SK-N-SH treated with all-trans-retinoic acid at 6 μM for 48 hours (cell line): ENCODE data around the gene NHSL2.

ENCODE experiments used
- ATAC-seq: fragments of 200-7000 bp; cut with Tn5 transposase; 3 replicates; pipeline ENCODE4 v1.9.1; 2020; ENCODE audit warnings: mild to moderate bottlenecking, moderate library complexity
- ARNTL ChIP-seq: fragments of 450-650 bp; formaldehyde crosslinking; IDR thresholded peaks from 2 replicates; pipeline ENCODE4 v1.5.0; 2020; ENCODE audit warnings: low read depth, mild to moderate bottlenecking, moderate library complexity, borderline replicate concordance
- BACH2 ChIP-seq: fragments of 250-450 bp; sonication (Bioruptor Pico); IDR thresholded peaks from 2 replicates; pipeline ENCODE4 v1.9.0; 2021; ENCODE audit warnings: mild to moderate bottlenecking, borderline replicate concordance
- CREB5 ChIP-seq: fragments of 250-450 bp; sonication (Bioruptor Pico); IDR thresholded peaks from 2 replicates; pipeline ENCODE4 v1.5.1; 2020; ENCODE audit warnings: low read depth, mild to moderate bottlenecking, moderate library complexity
- CSDC2 ChIP-seq: fragments of 250-450 bp; sonication (Bioruptor Pico); IDR thresholded peaks from 2 replicates; pipeline ENCODE4 v1.5.0; 2020; ENCODE audit warnings: mild to moderate bottlenecking, moderate library complexity
- CSRNP3 ChIP-seq: fragments of 250-450 bp; sonication (Bioruptor Pico); IDR thresholded peaks from 2 replicates; pipeline ENCODE4 v1.5.1; 2021; ENCODE audit warnings: mild to moderate bottlenecking, moderate library complexity
- ESRRG ChIP-seq: fragments of 250-450 bp; sonication (Bioruptor Pico); IDR thresholded peaks from 2 replicates; pipeline ENCODE4 v1.6.1; 2021; ENCODE audit warnings: mild to moderate bottlenecking
- GLIS3 ChIP-seq: fragments of 250-450 bp; sonication (Bioruptor Pico); IDR thresholded peaks from 2 replicates; pipeline ENCODE4 v1.5.0; 2020; ENCODE audit warnings: mild to moderate bottlenecking, moderate library complexity
- ISL1 ChIP-seq: fragments of 250-450 bp; sonication (Bioruptor Pico); IDR thresholded peaks from 2 replicates; pipeline ENCODE4 v2.1.2; 2022; ENCODE audit warnings: mild to moderate bottlenecking, moderate library complexity
- OSR1 ChIP-seq: fragments of 250-450 bp; sonication (Bioruptor Pico); IDR thresholded peaks from 2 replicates; pipeline ENCODE4 v1.8.0; 2022; ENCODE audit warnings: moderate library complexity, mild to moderate bottlenecking, inconsistent platforms
- POU6F1 ChIP-seq: fragments of 250-450 bp; sonication (Bioruptor Pico); IDR thresholded peaks from 2 replicates; pipeline ENCODE4 v1.8.0; 2021; ENCODE audit warnings: low read depth, mild to moderate bottlenecking, moderate library complexity, borderline replicate concordance
- PPARA ChIP-seq: fragments of 250-450 bp; sonication (Bioruptor Pico); IDR thresholded peaks from 2 replicates; pipeline ENCODE4 v1.5.0; 2020; ENCODE audit warnings: mild to moderate bottlenecking, borderline replicate concordance
- RARB ChIP-seq: fragments of 250-450 bp; sonication (Bioruptor Pico); IDR thresholded peaks from 2 replicates; pipeline ENCODE4 v1.8.0; 2021; ENCODE audit warnings: mild to moderate bottlenecking, moderate library complexity
- TCF4 ChIP-seq: fragments of 250-450 bp; sonication (Bioruptor Pico); IDR thresholded peaks from 2 replicates; pipeline ENCODE4 v1.8.0; 2021; ENCODE audit warnings: mild to moderate bottlenecking, moderate library complexity, borderline replicate concordance
- TOX ChIP-seq: fragments of 250-450 bp; sonication (Bioruptor Pico); IDR thresholded peaks from 2 replicates; pipeline ENCODE4 v1.8.0; 2021; ENCODE audit warnings: mild to moderate bottlenecking, moderate library complexity, borderline replicate concordance
- TSHZ2 ChIP-seq: fragments of 250-450 bp; sonication (Bioruptor Pico); IDR thresholded peaks from 2 replicates; pipeline ENCODE4 v1.5.0; 2020; ENCODE audit warnings: mild to moderate bottlenecking, moderate library complexity
- ZC3H10 ChIP-seq: fragments of 250-450 bp; sonication (Bioruptor Pico); IDR thresholded peaks from 2 replicates; pipeline ENCODE4 v1.5.1; 2021; ENCODE audit warnings: mild to moderate bottlenecking, moderate library complexity
- ZFP3 ChIP-seq: fragments of 250-450 bp; sonication (Bioruptor Pico); IDR thresholded peaks from 2 replicates; pipeline ENCODE4 v1.5.0; 2020; ENCODE audit warnings: mild to moderate bottlenecking, moderate library complexity
- ZFP30 ChIP-seq: fragments of 450-650 bp; formaldehyde crosslinking; IDR thresholded peaks from 2 replicates; pipeline ENCODE4 v1.5.0; 2022; ENCODE audit warnings: mild to moderate bottlenecking, moderate library complexity
- ZNF565 ChIP-seq: fragments of 450-650 bp; formaldehyde crosslinking; conservative IDR thresholded peaks from 2 replicates; pipeline ENCODE4 v1.5.0; 2020; ENCODE audit warnings: low read depth, mild to moderate bottlenecking, moderate library complexity
- ZNF70 ChIP-seq: fragments of 450-650 bp; formaldehyde crosslinking; IDR thresholded peaks from 2 replicates; pipeline ENCODE4 v1.5.0; 2020; ENCODE audit warnings: mild to moderate bottlenecking, moderate library complexity
- ZNF8 ChIP-seq: fragments of 450-650 bp; formaldehyde crosslinking; IDR thresholded peaks from 2 replicates; pipeline ENCODE4 v1.5.0; 2020; ENCODE audit warnings: mild to moderate bottlenecking, moderate library complexity
- TF ChIP-seq, protein P1 (sequence below): fragments of 250-450 bp; sonication (Bioruptor Pico); IDR thresholded peaks from 2 replicates; pipeline ENCODE4 v1.8.0; 2020; ENCODE audit warnings: mild to moderate bottlenecking, moderate library complexity, borderline replicate concordance

The NHSL2 gene

GRCh38 chrX:72141372-72142004 is 230.8 kb downstream of the NHSL2 start:
- TF ChIP-seq ZNF8 (CRISPR knock-in tag) (no peak), ZFP3 (no peak), TCF4 (CRISPR knock-in tag) (no peak), BACH2 (no peak), ZNF565 (no peak), ARNTL (CRISPR knock-in tag) (no peak), ZFP30 (CRISPR knock-in tag) (no peak), CSRNP3 (no peak), ISL1 (CRISPR knock-in tag) (no peak), CSDC2 (no peak), POU6F1 (CRISPR knock-in tag) (no peak), ZC3H10 (CRISPR knock-in tag) (no peak), CREB5 (no peak), TOX (CRISPR knock-in tag) (no peak), ESRRG (no peak), PPARA (no peak), GLIS3 (CRISPR knock-in tag) (no peak), TSHZ2 (CRISPR knock-in tag) (no peak), RARB (CRISPR knock-in tag) (no peak)
- TF ChIP-seq, protein P1, sequence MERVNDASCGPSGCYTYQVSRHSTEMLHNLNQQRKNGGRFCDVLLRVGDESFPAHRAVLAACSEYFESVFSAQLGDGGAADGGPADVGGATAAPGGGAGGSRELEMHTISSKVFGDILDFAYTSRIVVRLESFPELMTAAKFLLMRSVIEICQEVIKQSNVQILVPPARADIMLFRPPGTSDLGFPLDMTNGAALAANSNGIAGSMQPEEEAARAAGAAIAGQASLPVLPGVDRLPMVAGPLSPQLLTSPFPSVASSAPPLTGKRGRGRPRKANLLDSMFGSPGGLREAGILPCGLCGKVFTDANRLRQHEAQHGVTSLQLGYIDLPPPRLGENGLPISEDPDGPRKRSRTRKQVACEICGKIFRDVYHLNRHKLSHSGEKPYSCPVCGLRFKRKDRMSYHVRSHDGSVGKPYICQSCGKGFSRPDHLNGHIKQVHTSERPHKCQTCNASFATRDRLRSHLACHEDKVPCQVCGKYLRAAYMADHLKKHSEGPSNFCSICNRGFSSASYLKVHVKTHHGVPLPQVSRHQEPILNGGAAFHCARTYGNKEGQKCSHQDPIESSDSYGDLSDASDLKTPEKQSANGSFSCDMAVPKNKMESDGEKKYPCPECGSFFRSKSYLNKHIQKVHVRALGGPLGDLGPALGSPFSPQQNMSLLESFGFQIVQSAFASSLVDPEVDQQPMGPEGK = no peak
- ATAC-seq = no peak

DNA sequence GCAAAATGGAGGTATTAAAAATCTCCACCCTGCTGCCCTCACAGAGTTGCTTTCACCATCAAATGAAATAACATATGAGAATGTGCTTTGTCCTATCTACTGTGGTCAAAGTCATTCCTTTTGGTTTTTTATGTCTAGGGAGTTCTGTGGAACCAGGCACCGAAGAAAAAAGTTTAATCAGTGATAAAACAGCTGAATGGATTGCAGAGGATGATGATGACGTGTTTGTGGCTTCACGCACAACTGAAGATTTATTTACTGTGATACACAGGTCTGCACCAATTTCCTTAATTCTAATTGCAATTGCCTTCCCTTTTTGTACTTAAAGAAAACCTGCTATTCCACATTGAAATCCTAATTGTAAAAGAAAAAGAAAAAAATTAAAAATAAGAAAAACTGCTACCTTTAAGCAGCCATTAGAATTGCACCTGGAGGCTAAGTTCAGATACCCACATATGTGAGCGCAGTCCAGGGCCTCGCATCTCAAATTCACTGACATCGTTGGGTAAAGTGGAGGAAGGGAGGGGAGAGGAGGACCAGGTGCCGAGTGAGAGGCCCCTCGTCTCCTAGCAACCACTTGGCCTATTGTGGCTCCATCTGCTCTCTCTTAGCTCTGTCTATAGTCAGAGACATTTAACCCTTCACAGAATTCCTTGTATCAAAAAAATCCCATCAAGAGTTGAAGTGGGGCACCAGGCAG is 231.6 kb downstream of the NHSL2 start:
- no peak for ATAC-seq
- TF ChIP-seq TCF4 (CRISPR knock-in tag) = no peak
- no peak for TF ChIP-seq PPARA
- TF ChIP-seq OSR1 (CRISPR knock-in tag) = no peak
- no peak for TF ChIP-seq TOX (CRISPR knock-in tag)
- no peak for TF ChIP-seq CREB5
- TF ChIP-seq, protein P1 = no peak
- no peak for TF ChIP-seq ZNF70
- no peak for TF ChIP-seq ISL1 (CRISPR knock-in tag)
- TF ChIP-seq ZNF565 = no peak
- TF ChIP-seq RARB (CRISPR knock-in tag) = no peak
- no peak for TF ChIP-seq ZC3H10 (CRISPR knock-in tag)
- TF ChIP-seq CSDC2 = no peak
- no peak for TF ChIP-seq TSHZ2 (CRISPR knock-in tag)
- TF ChIP-seq, all 23 proteins: peak for 0
